AG04450 (cell line): Measurements from ENCODE around the gene UQCR10. TPM values are rescaled to one million over a fixed set of nuclear protein-coding genes. Genes with fewer than 3 reads are reported as not detected.
"Not testable (repeated sequence)": the region's sequence is repeated elsewhere in the genome, so short reads cannot be mapped to it uniquely, and the experiment has no call there.

ENCODE experiments used
- CTCF ChIA-PET: fragments of 300-600, 350-600 bp; formaldehyde crosslinking; extraction: SDS; loops from one replicate; lab custom pipeline; 2022; ENCODE audit warnings: antibody characterized with exemption, inconsistent platforms; lab: Charles Lee
- POLR2A ChIA-PET: fragments of 350-600 bp; formaldehyde crosslinking; extraction: SDS; loops from one replicate; lab custom pipeline; 2021; ENCODE audit warnings: antibody characterized with exemption, inconsistent platforms; lab: Yijun Ruan, JAX
- DNase-seq: peaks from one replicate; pipeline ENCODE4 v3.0.0-alpha.2; 2011; ENCODE audit warnings: low read depth, low spot score
- H3K27ac ChIP-seq: one replicate; pipeline ENCODE4 v1.5.1; 2012; ENCODE audit warnings: low read depth, low read length, control low read depth
- H3K27me3 ChIP-seq: one replicate; pipeline ENCODE4 v1.6.0; 2012; ENCODE audit warnings: low read length; ENCODE audit not compliant: control insufficient read depth, insufficient read depth
- H3K4me3 ChIP-seq: 2 replicates; pipeline ENCODE4 v1.5.1; 2011; ENCODE audit warnings: mild to moderate bottlenecking, low read depth, low read length, control low read depth
- H3K9me3 ChIP-seq: 2 replicates; pipeline ENCODE4 v1.5.1; 2012; ENCODE audit warnings: low read length; ENCODE audit not compliant: control insufficient read depth, insufficient read depth
- CTCF ChIP-seq: IDR thresholded peaks from 2 replicates; pipeline ENCODE4 v1.5.1; 2011; ENCODE audit warnings: low read depth, low read length, control low read depth, inconsistent platforms
- polyA plus RNA-seq: library from polyadenylated mRNA; depleted of rRNA; stranded (reverse); fragments of >200 nt; gene quantifications from 2 replicates; pipeline ENCODE4 v1.2.3, GENCODE V29; 2011

The UQCR10 gene
- polyA plus RNA-seq, 1 experiment = 170 TPM

DNA sequence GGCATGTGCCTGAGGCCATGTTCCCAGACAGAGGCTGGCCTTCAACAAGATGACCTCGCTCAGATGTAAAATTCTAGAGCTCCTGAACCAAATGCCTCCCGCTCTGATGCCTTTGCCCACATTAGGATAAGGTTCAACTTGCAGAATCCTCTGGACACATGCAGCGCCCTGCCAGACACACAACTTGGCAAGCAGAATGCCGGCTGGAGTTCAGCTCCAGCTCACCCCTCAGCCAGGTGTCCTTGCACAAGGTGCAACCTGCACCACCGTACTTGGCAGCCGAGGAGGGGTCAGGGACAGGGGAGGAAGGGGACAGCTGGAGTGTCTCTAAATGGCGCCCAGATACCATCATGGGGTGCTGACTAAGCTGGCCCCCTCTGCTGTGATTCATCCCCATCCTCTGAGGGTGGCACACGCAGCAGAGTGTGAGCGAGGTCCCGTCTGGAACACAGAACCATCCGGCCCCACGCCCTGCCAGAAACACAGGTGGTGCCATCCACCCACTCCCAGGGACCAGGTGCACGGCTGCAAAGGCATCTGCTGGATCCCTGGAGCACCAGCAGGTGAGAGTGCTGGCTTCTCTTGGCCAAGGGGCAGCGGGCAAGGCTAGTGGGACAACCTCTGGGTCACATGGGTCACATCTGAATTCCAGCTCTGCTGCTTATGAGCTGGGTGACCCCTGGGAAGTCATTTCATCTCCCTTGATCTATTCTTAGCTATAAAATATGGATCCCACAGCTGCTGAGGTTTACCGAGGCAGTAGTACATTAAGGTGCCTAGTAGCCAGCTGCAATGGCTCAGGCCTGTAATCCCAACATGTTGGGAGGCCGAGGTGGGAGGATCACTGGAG, 13.1 kb upstream of the UQCR10 start:
- POLR2A ChIA-PET = interaction anchor here (0.6 kb wide), 1 partner anchor 179 kb away, joined by 9 read pairs; no protein-coding TSS in a partner anchor
- Histone ChIP-seq H3K27ac (no peak overlapping the region), H3K9me3 (no peaks in the 10 kb centered on the region), H3K27me3 (no peaks in the 10 kb centered on the region), H3K4me3 (no peak overlapping the region)
- no peak for TF ChIP-seq CTCF
- DNase-seq = no peak
- CTCF ChIA-PET = interaction anchor here (1.2 kb wide), 1 partner anchor 18 kb away, joined by 3 read pairs; no protein-coding TSS in a partner anchor

DNA sequence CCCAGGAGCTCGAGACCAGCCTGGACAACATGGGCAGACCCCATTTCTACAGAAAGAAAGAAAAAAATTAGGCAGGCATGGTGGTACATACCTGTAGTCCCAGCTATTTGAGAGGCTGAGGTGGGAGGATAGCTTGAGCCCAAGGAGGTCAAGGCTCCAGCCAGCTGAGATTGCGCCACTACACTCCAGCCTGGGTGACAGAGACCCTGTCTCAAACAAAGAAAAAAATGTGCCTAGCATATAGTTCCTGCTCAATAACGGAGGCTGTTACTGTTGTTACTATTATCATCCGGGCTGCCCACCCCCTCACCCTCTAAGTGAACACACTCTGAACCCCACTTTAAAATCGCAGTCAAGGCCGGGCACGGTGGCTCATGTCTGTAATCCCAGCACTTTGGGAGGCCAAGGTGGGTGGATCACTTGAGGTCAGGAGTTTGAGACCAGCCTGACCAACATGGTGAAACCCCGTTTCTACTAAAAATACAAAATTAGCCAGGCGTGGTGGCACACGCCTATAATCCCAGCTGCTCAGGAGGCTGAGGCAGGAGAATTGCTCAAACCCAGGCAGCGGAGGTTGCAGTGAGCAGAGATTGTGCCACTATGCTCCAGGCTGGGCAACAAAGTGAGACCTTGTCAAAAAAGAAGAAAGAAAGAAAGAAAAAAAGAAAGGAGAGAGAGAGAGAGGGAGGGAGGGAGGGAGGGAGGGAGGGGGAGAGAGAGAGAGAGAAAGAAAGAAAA, 12.3 kb upstream of the UQCR10 start:
- H3K27ac ChIP-seq, POLR2A ChIA-PET, H3K9me3 ChIP-seq, H3K4me3 ChIP-seq, DNase-seq, CTCF ChIA-PET, H3K27me3 ChIP-seq: not testable (repeated sequence)

- no peak for TF ChIP-seq CTCF
- H3K27me3 ChIP-seq = no peaks in the 10 kb centered on the region
- no peak overlapping the region for H3K4me3 ChIP-seq
- ChIA-PET POLR2A (no interaction called here), CTCF (no interaction called here)
- no peaks in the 10 kb centered on the region for H3K9me3 ChIP-seq
- DNase-seq = no peak
- H3K27ac ChIP-seq = no peak overlapping the region
Measured at GRCh38 chr22:29755889-29756288, 11.3 kb upstream of the UQCR10 start.

GRCh38 chr22:29756341-29756740, 10.8 kb upstream of the UQCR10 start:
- no peak for DNase-seq
- H3K27me3 ChIP-seq = no peaks in the 10 kb centered on the region
- H3K4me3 ChIP-seq = no peak overlapping the region
- ChIA-PET POLR2A (no interaction called here), CTCF (no interaction called here)
- H3K9me3 ChIP-seq = no peaks in the 10 kb centered on the region
- no peak for TF ChIP-seq CTCF
- H3K27ac ChIP-seq = no peak overlapping the region

DNA sequence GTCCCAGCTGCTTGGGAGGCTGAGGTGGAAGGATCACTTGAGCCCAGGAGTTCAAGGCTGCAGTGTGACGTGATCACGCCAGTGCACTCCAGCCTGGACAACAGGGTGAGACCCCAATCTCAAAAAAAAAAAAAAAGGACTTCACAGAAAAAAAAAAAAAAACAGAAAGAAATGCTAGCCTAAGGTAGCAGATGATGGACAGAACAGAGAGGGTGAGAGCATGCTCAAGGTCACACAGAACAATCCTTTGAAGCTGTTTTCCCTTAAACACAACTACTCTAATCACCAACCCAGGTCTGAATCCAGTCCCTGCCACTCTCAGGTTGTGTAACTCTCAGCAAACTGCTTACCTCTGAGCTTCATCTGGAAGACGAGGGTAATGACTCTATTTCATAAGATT, 10.1 kb upstream of the UQCR10 start:
- DNase-seq = no peak
- ChIA-PET CTCF (interaction anchor here (0.9 kb wide), 1 partner anchor 248 kb away, joined by 4 read pairs; no protein-coding TSS in a partner anchor), POLR2A (interaction anchor here (0.7 kb wide), 1 partner anchor 464 kb away, joined by 3 read pairs; no protein-coding TSS in a partner anchor)
- H3K27me3 ChIP-seq = no peaks in the 10 kb centered on the region
- H3K4me3 ChIP-seq = no peak overlapping the region
- H3K9me3 ChIP-seq = no peaks in the 10 kb centered on the region
- no peak for TF ChIP-seq CTCF
- no peak overlapping the region for H3K27ac ChIP-seq
